NOMO-1 treated with DMSO at 0.1 percent for 48 hours (cell line): Measurements from ENCODE around the gene HRH3.
A peak's percentile ranks its signal among the peaks of the same experiment; 100 is the strongest.

Experiments
- DNase-seq: peaks from one replicate; lab custom pipeline; 2025; ENCODE audit not compliant: unreplicated experiment; lab: John Stamatoyannopoulos, UW

HRH3 gene

GRCh38 chr20:62201173-62202082 lies 18.6 kb downstream of the HRH3 start:
- DNase-seq, result no peak

DNA sequence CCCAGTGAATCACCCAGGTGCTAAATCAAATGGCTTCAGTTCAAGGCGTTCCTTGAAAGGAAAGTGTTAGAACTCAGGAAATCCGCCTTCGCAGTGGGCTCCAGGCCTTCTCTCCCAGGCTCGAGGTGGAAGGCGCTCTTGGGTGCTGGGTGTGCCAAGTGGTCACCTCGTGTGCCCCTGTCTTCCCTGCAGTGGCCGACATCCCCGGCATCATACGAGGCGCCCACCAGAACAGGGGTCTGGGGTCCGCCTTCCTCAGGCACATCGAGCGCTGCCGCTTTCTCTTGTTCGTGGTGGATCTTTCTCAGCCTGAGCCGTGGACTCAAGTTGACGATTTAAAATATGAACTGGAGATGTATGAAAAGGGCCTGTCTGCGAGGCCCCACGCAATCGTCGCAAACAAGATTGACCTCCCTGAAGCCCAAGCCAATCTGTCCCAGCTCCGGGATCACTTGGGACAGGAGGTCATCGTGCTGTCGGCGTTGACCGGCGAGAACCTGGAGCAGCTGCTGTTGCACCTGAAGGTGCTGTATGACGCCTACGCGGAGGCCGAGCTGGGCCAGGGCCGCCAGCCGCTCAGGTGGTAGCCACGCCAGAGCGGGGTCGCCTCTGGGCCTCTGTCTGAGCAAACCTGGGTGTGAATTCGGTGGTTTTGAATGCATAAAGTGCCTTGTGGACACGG lies 19.4 kb downstream of the HRH3 start:
- no peak for DNase-seq

GRCh38 chr20:62198931-62199330 lies 21.1 kb downstream of the HRH3 start:
- DNase-seq, result no peak

DNA sequence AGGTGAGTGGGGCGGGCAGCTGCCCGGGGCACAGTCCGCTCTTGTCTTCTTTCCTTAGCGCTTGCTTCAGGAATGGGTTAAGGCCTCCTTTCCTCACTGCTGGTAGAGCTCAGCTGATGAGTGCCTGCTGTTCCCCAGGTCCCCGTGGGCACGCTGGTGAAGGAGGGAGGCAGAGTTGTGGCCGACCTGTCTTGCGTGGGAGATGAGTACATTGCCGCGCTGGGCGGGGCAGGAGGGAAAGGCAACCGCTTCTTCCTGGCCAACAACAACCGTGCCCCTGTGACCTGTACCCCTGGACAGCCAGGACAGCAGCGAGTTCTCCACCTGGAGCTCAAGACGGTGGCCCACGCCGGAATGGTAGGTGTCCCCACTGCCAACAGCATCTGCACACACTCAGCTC lies 21.6 kb downstream of the HRH3 start:
- no peak for DNase-seq

GRCh38 chr20:62197801-62198200 lies 22.3 kb downstream of the HRH3 start:
- no peak for DNase-seq

DNA sequence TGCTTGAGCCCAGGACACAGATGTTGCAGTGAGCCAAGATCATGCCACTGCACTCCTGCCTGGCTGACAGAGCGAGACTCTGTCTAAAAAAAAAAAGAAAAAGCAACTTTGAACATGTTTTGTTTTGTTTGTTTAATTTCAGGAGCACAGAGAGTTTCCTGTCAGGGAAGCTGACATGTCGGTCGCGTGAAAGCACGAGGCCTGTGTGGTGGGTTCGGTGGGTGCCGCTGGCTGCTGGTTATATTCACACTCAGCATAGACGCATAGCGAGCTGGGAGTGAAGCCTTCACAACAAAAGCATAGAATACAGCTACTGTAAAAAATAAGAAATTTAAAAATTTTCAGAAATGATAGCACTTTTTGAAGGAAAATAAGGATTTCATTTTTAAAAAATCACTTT lies 22.8 kb downstream of the HRH3 start:
- no peak for DNase-seq

DNA sequence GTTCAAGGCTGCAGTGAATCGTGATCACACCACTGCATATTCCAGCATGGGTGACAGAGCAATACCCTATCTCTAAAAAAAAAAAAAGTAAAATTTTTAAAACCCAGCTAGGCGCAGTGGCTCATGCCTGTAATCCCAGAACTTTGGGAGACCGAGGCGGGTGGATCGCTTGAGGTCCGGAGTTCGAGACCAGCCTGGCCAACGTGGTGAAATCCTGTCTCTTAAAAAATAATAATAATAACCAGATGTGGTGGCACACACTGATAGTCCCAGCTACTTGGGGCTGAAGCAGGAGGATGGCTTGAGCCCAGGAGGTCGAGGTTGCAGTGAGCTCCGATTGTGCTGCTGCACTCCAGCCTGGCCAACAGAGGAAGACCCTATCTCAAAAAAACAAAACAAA lies 23.8 kb downstream of the HRH3 start:
- no peak for DNase-seq

DNA sequence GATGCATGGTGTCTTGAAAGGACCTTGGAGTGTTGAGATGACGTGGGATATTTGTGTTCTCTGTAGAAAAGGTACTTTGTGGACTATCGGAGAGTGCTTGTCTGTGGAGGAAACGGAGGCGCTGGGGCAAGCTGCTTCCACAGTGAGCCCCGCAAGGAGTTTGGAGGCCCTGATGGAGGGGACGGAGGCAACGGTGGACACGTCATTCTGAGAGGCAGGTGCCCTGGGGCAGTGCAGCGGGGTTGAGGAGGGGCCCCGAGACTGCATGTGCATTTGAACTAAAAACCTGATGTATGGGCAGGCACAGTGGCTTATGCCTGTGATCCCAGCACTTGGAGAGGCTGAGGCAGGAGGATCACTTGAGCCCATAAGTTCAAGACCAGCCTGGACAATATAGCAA lies 24.3 kb downstream of the HRH3 start:
- DNase-seq, result no peak

GRCh38 chr20:62195075-62195405 lies 25.0 kb downstream of the HRH3 start:
- DNase-seq, result no peak

- DNase-seq, result no peak
These were observed 26.7 kb downstream of the HRH3 start for GRCh38 chr20:62193079-62194025.

- no peak for DNase-seq
These were observed 27.4 kb downstream of the HRH3 start for GRCh38 chr20:62192635-62193034.

GRCh38 chr20:62191781-62192559 lies 28.1 kb downstream of the HRH3 start:
- DNase-seq, result no peak

- DNase-seq, result no peak
These were observed 29.3 kb downstream of the HRH3 start for GRCh38 chr20:62190639-62191411.

DNA sequence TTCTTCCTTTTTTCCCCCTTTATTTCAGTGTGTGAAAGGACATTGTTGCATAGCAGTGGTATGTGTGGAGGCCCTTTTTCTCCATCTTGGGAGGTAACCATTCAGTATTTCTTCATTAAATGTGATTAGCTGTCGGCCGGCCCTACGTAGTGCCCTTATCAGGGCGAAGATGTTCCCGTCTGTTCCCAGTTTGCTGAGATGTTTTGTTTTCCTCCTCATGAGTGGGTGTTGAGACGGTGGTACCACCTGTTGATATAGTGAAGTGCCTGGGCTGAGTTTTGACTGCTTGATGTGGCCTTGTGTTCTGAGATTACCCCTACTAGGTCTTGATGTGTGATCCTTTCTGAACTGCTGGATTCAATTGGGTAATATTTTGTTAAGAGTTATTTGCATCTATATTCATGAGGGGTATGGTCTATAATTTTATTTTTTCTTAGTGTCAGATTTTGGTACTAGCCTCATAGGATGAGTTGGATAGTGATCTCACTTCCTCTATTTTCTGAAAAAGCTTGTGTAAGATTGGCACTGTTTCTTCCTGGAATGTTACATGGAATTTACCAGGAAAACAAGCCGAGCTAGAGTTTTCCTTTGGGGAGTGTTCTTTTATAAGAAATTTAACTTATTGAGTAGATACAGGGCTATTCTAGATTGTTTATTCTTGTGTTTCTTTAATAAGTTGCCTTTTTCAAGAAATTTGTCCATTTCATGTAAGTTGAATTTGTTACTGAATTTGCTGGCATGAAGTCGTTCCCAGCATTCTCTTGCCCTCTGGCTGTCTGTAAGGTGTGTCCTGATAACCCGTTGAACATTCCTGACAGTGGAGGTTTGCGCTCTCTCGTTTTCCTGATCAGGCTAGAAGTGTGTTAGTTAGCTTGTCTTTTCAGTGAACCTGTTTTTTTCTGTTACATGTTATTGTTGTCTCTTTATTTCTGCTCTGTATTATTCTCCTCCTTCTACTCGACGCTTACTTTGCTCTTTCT lies 32.9 kb downstream of the HRH3 start:
- no peak for DNase-seq

DNA sequence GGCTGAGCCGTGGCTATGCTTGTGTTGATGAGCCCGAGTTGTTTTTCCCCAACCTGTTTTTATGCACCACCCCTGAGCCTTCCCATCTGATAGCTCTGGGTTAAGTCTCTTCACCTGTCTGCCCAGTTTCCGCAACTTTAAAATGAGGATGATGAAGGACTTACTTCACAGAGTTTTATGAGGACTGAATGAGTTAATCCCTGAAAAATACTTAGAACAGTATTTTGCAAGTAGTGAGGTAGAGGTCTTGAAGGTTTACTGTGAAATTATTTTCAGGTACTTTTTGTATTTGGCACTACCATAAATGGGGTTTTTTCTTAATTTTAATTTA lies 34.0 kb downstream of the HRH3 start:
- no peak for DNase-seq

DNA sequence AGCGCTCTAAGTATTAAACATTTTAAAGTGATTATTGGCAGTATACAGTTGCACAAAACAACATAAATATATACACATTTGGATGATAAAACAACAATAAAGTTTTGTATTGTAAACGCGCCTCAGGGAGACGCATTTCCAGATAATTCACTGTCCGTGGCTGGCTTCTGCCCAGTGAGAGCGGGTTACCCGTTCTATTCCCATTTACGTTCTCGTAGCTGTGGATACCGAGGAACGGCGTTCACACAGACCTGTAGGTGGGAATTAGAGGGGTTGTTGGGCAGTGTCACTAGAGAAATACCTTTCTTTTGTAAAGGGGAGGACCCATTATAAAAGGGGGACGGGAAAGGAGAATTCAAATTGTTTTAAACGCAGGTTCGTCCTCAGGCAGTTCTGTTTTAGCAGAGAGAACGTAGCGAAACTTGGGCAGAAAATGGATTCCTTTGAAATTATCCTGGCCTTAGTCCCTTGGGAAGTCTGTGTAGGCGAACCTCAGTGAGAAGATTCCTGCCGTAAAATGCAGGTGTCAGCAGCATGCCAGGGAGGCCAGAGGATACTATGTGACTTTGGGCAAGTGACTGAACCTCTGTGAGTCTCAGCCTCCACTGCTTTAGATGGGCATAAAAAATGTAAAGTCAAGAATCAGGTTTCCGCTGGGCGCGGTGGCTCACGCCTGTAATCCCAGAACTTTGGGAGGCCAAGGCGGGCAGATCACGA lies 36.5 kb downstream of the HRH3 start:
- no peak for DNase-seq

- peak; percentile 92 for DNase-seq
These were observed 37.3 kb downstream of the HRH3 start, which contains the start of gene MTG2 for GRCh38 chr20:62182469-62183425. Gene MTG2, plus strand, starts transcription at chr20:62183028. Its CDS starts 10,393 bp downstream, at chr20:62193421.
